HG03342 (cell line): ENCODE results near the gene NPAS4.

Source experiments
- ATAC-seq: cut with Tn5 transposase; IDR thresholded peaks from one replicate; pipeline ENCODE4 v1.9.1; 2021; ENCODE audit warnings: mild to moderate bottlenecking, moderate library complexity; ENCODE audit not compliant: unreplicated experiment

Gene NPAS4

DNA sequence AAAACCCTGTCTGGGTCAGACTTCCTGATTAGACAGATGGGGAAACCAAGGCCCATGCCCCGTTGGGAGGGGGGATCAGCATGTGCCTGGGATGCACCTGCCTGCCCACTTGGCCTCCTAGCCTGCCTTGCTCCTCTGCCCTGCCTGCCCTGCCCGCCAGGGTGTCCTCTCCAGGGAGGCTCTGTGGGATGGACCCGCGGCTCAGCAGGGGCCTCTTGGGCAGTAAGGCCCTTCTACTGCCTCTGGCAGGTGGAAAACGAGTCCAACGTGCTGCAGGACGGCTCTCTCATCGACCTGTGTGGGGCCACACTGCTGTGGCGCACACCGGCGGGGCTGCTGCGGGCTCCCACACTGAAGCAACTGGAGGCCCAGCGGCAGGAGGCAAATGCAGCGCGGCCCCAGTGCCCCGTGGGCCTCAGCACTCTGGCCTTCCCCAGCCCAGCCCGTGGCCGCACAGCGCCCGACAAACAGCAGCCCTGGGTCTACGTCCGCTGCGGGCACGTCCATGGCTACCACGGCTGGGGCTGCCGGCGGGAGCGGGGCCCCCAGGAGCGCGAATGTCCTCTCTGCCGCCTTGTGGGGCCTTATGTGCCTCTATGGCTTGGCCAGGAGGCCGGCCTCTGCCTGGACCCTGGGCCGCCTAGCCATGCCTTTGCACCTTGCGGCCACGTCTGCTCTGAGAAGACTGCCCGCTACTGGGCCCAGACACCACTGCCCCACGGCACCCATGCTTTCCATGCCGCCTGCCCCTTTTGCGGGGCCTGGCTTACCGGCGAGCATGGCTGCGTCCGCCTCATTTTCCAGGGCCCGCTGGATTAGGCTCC lies 54.7 kb downstream of the NPAS4 start:
- no peak for ATAC-seq
